OCI-LY1 (cell line): ENCODE data around the gene PDK3.

Source experiments
- EZH2 ChIP-seq: fragments of 200-600 bp; sonication (generic), shearing (Covaris generic); IDR thresholded peaks from 2 replicates; pipeline ENCODE4 v1.8.0; 2017; ENCODE audit warnings: borderline replicate concordance, mixed run types, mild to moderate bottlenecking, antibody characterized with exemption, low read length, moderate library complexity, mixed read lengths
- TF ChIP-seq, protein P1 (sequence below): fragments of 200-600 bp; sonication (generic), shearing (Covaris generic); IDR thresholded peaks from 2 replicates; pipeline ENCODE4 v1.5.1; 2017; ENCODE audit warnings: mild to moderate bottlenecking, antibody characterized with exemption, low read length, moderate library complexity, mixed read lengths

DNA sequence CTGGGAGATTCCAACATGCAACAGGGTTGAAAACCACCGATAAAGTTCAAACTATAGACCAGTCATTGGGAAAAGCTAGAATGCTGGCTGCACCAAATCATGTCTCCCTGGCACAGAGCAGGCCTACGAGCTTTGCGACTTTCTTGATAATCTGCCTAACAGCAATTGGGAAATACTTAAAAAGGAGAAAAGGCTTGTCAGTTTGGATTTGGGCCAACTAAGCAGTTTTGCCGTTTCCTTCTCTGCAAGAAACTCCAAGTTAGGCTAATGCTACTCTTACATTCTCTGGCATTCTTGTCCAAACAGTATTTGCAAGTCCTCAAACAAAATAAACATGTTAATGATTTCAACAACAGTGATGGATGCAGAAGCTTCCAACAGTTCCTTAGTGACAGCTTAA is 87.9 kb downstream of the PDK3 start:
- TF ChIP-seq, protein P1, sequence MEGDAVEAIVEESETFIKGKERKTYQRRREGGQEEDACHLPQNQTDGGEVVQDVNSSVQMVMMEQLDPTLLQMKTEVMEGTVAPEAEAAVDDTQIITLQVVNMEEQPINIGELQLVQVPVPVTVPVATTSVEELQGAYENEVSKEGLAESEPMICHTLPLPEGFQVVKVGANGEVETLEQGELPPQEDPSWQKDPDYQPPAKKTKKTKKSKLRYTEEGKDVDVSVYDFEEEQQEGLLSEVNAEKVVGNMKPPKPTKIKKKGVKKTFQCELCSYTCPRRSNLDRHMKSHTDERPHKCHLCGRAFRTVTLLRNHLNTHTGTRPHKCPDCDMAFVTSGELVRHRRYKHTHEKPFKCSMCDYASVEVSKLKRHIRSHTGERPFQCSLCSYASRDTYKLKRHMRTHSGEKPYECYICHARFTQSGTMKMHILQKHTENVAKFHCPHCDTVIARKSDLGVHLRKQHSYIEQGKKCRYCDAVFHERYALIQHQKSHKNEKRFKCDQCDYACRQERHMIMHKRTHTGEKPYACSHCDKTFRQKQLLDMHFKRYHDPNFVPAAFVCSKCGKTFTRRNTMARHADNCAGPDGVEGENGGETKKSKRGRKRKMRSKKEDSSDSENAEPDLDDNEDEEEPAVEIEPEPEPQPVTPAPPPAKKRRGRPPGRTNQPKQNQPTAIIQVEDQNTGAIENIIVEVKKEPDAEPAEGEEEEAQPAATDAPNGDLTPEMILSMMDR = no peak
- TF ChIP-seq EZH2 = no peak
